Tibial nerve (tissue), 4 donors: ENCODE measurements around the gene KCNK2.

ENCODE experiments used
- CTCF ChIP-seq, 5 experiments: fragments of 200-600 bp in 3 of 5; fragments of 450-650 bp in 2 of 5; sonication (generic) in 3 of 5; IDR thresholded peaks; one replicate each; pipeline ENCODE4 v1.5.1; 2016 to 2019; ENCODE audit warnings: antibody characterized with exemption in 5 of 5, mild to moderate bottlenecking in 3 of 5, moderate library complexity in 2 of 5
- EP300 ChIP-seq, 2 donors: sonication (generic); formaldehyde crosslinking; IDR thresholded peaks; one replicate each; pipeline ENCODE4 v1.6.1; 2017; ENCODE audit warnings: antibody characterized with exemption in 2 of 2, mild to moderate bottlenecking in 1 of 2
- POLR2A ChIP-seq, 2 donors: fragments of 450-650 bp; IDR thresholded peaks; one replicate each; pipeline ENCODE4 v1.6.1; 2017; ENCODE audit warnings: antibody characterized with exemption in 2 of 2, mild to moderate bottlenecking in 2 of 2, moderate library complexity in 2 of 2

GRCh38 chr1:215285013-215285800, 202.7 kb downstream of the KCNK2 start:
- TF ChIP-seq CTCF (IDR thresholded peaks at IDR 0.05), result no peak
- no peak for TF ChIP-seq EP300 (IDR thresholded peaks at IDR 0.05)
- TF ChIP-seq POLR2A (IDR thresholded peaks at IDR 0.05), result no peak
